Activated T-cell treated with anti-CD3 and anti-CD28 coated beads for 24 hours (primary cell): ENCODE measurements around the gene NRP2.

Experiments used
- DNase-seq: peaks from one replicate; pipeline ENCODE4 v3.0.0-alpha.2; 2020; ENCODE audit warnings: low read depth

Gene NRP2

GRCh38 chr2:205687641-205687956 lies 5.3 kb downstream of the NRP2 start:
- no peak for DNase-seq

- DNase-seq, result no peak
These were observed 6.3 kb downstream of the NRP2 start for GRCh38 chr2:205688417-205689200.

- DNase-seq, result no peak
These were observed 7.5 kb downstream of the NRP2 start for GRCh38 chr2:205689820-205690219.

- no peak for DNase-seq
These were observed 9.8 kb downstream of the NRP2 start for GRCh38 chr2:205692104-205692503.

GRCh38 chr2:205694256-205694655 lies 12.0 kb downstream of the NRP2 start:
- no peak for DNase-seq

- no peak for DNase-seq
These were observed 13.2 kb downstream of the NRP2 start for GRCh38 chr2:205695460-205695991.

- no peak for DNase-seq
These were observed 14.1 kb downstream of the NRP2 start for GRCh38 chr2:205696331-205696926.

GRCh38 chr2:205696927-205697441 lies 14.7 kb downstream of the NRP2 start:
- DNase-seq, result no peak

GRCh38 chr2:205698286-205699268 lies 16.3 kb downstream of the NRP2 start:
- DNase-seq, result no peak

GRCh38 chr2:205699515-205700289 lies 17.4 kb downstream of the NRP2 start:
- no peak for DNase-seq

GRCh38 chr2:205700331-205701132 lies 18.2 kb downstream of the NRP2 start:
- no peak for DNase-seq

GRCh38 chr2:205701509-205701908 lies 19.2 kb downstream of the NRP2 start:
- DNase-seq, result no peak

GRCh38 chr2:205702576-205702975 lies 20.3 kb downstream of the NRP2 start:
- DNase-seq, result no peak

GRCh38 chr2:205703471-205704126 lies 21.3 kb downstream of the NRP2 start:
- DNase-seq, result no peak

GRCh38 chr2:205704127-205704741 lies 21.9 kb downstream of the NRP2 start:
- no peak for DNase-seq

GRCh38 chr2:205705511-205706349 lies 23.4 kb downstream of the NRP2 start:
- no peak for DNase-seq

GRCh38 chr2:205706769-205707381 lies 24.6 kb downstream of the NRP2 start:
- no peak for DNase-seq

- no peak for DNase-seq
These were observed 25.9 kb downstream of the NRP2 start for GRCh38 chr2:205708231-205708631.
